Tibial nerve (tissue), 3 donors: ENCODE data around the gene FLT4.

Source experiments
- POLR2A ChIP-seq, 2 donors: fragments of 450-650 bp; IDR thresholded peaks; one replicate each; pipeline ENCODE4 v1.6.1; 2017; ENCODE audit warnings: antibody characterized with exemption in 2 of 2, mild to moderate bottlenecking in 2 of 2, moderate library complexity in 2 of 2
- TF ChIP-seq, protein P1 (sequence below), 5 experiments: fragments of 200-600 bp in 3 of 5; fragments of 450-650 bp in 2 of 5; sonication (generic) in 3 of 5; IDR thresholded peaks; one replicate each; pipeline ENCODE4 v1.5.1; 2016 to 2019; ENCODE audit warnings: antibody characterized with exemption in 5 of 5, mild to moderate bottlenecking in 3 of 5, moderate library complexity in 2 of 5

GRCh38 chr5:180596668-180597231 is 52.6 kb downstream of the FLT4 start:
- TF ChIP-seq, protein P1, sequence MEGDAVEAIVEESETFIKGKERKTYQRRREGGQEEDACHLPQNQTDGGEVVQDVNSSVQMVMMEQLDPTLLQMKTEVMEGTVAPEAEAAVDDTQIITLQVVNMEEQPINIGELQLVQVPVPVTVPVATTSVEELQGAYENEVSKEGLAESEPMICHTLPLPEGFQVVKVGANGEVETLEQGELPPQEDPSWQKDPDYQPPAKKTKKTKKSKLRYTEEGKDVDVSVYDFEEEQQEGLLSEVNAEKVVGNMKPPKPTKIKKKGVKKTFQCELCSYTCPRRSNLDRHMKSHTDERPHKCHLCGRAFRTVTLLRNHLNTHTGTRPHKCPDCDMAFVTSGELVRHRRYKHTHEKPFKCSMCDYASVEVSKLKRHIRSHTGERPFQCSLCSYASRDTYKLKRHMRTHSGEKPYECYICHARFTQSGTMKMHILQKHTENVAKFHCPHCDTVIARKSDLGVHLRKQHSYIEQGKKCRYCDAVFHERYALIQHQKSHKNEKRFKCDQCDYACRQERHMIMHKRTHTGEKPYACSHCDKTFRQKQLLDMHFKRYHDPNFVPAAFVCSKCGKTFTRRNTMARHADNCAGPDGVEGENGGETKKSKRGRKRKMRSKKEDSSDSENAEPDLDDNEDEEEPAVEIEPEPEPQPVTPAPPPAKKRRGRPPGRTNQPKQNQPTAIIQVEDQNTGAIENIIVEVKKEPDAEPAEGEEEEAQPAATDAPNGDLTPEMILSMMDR (IDR thresholded peaks at IDR 0.05), result no peak
- TF ChIP-seq POLR2A (IDR thresholded peaks at IDR 0.05), result no peak
